GM18499 (cell line): ENCODE data around the gene GPR132.

Experiments used
- ATAC-seq: cut with Tn5 transposase; IDR thresholded peaks from one replicate; pipeline ENCODE4 v1.9.1; 2021; ENCODE audit warnings: moderate number of reproducible peaks; ENCODE audit not compliant: insufficient read depth, unreplicated experiment

GPR132 gene

DNA sequence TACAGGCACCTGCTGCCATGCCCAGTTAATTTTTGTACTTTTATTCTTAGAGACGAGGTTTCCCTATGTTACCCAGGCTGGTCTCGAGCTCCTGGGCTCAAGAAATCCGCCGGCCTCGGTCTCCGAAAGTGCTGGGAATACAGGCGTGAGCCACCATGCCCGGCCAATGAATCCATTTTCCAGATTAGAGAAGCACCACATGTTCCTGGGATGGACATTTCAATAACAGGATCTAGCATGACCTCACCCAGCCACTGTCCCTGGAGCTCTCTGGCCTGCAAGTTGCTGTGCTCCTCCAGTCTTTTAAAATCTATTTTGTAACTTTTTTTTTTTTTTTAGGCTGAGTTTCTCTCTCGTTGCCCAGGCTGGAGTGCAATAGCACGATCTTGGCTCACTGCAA is 2.2 kb downstream of the GPR132 start:
- no peak for ATAC-seq

DNA sequence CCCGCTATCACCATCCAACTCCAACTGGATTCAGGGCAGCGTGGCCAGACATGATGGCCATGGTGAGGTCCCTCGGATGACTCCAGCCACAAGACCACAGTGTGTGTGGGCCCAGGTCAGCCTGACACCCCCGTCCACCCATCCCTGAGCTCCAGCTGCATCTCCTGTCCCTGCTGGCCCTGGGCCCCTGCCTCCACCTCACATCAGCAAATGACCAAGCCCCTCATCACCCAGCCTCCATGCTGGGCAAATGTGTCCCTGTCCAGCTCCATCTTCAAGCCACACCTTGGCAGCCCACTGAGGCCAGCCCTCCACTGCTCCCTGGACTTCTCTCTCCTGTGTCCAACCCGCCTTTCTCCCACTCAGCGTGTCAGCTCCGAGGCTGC is 3.2 kb downstream of the GPR132 start:
- no peak for ATAC-seq

DNA sequence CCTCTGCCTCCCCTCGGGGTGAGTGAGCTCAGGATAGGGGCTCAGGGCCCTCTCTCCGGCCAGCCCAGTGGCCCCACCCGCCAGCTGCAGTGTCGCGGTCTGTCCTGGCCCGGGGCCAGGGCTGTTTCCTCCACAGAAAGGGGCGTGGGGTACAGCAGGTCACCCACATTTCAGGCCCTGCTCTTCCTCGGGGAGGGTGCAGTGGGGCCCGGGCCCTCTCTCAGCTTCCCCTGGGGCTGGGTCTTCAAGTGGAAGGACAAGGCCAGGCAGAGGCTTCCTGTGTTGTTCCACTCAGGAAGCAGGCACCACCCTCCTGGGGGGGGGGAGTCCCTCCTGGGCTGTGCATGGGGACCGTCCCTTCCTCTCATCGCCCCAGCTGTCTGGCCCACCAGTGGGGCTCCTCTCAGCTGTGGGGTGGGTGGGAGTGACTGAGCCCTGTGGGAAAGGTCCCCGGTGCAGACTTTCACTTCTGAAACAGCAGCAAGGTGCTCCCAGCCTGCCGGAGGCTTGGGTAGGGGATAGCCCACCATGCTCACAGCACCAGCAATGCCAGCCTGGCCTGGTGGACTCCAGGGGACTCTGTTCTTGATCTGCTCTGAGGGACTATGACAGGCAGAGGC is 3.7 kb downstream of the GPR132 start:
- no peak for ATAC-seq

DNA sequence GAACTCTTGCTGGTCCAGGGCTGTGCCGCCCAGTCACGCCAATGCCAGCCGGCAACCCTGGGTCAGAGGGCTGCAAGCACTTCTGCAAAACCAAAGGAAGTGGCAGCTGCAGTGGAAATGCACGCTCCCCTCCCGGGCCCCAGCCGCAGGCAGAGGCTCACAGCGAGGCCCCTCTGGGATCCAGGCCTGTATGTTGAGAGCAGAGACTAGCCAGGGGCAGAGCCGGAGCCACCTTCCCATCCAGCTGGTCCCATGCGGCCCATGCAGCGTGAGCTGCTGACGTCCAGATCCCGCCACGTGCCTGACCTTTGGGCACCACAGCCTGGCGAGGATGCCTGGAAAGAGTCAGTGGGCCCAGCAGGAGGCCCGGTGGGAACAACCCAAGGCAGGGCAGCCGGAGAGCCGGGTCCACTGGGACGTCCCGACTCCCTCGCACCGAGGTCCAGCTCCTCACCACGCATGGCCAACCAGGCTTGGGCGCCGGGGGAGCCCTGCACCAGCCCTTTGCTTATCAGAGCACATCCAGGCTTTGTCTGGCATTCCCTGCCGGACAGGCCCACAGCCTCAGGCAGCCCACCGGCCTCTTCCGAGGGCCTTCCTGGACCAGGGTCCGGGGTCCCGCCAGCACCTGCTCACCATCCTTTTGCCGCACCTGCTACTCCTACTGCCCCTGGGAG is 4.3 kb downstream of the GPR132 start:
- ATAC-seq, result no peak

DNA sequence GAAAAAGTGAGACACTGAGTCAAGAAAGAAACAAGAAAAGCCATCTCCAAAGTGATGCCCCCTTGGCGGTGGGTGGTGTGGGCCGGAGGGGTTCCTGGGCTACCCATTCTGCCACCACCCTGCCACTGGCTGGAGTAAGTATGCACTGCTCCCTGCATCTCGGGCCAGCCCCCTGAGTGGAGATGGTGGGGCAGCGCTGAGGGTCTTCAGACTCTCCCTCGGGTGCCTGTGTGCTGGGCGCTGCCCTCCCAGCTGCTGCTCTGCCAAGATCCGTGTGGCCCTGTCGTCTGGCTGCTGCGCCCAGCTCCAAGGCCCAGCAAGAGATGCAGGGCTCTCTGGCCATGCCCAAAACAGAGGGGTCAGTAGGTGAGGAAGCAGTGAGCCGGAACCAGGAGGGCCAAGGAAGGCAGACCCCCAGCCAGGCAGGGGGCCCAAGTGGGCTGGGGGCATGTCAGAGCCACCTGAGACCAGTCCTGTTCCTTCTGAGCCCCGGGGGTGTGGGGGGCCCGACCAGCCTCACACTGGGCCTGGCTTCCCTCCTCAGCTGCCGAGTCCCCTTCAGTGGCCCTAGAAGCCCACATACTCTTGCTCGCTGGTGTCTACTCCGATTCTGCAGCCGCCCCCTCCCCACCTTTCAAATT is 5.2 kb downstream of the GPR132 start:
- no peak for ATAC-seq

DNA sequence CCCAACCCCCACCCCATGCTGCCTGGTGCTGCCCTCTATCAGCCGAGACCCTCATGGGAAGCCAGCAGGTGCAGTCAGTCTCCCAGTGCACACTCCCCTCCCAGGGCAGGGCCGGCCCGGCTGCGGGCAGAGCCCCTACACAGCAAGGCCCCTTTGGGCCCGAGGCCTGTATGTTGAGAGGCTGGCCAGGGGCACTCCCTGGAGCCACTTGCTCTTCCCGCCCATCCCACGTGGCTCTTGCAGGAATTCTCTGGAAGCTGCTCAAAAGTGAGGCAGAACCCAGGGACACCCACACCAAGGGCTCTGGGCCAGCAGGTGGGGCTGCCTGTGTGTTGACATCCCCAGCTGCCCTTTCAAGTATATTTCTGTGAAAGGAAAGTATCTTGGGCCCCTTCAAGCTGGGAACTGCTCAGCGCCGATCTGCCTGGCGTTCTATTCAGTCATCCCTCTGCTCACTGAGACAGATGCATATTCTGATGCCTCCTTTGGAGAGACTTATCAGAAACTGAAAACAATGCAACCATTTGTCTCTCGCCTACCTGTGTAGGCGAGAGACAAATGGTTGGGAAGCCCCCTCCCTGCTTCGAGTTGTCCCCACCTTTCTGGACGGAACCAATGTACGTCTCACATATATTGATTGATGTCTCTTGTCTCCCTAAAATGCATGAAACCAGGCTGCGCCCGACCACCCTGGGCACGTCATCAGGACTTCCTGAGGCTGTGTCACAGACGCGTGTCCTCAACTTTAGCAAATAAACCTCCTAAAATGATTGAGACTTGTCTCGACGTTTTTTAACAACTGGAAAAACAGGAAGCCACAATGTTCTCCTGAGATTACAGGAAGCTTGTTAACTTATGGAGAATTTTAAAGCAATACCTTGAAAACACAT is 6.0 kb downstream of the GPR132 start:
- ATAC-seq, result no peak

DNA sequence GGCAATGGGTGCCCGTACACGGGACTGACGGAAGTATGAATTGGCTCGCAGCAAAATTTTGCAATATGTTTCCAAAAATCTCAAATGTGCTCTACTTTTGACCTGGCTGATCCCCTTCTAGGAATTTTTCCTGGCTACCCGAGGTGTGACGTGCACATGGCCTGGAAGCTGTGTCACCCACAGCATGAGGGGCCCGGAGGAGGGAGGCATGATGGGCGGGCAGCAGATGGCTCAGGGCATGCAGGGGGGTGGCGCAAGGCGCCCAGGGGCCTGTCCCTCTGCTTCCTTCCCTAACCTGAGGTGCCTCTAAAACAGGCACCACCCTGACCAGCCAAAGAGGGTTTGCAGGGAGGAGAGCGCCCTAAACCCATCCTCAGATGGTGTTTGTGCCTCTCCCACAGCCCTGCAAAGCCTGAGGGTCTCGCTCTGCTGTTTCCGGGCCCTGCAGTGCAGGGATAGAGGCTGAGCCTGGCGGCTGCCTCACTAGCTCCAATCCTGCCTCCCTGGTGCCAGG is 6.7 kb downstream of the GPR132 start:
- ATAC-seq, result no peak

DNA sequence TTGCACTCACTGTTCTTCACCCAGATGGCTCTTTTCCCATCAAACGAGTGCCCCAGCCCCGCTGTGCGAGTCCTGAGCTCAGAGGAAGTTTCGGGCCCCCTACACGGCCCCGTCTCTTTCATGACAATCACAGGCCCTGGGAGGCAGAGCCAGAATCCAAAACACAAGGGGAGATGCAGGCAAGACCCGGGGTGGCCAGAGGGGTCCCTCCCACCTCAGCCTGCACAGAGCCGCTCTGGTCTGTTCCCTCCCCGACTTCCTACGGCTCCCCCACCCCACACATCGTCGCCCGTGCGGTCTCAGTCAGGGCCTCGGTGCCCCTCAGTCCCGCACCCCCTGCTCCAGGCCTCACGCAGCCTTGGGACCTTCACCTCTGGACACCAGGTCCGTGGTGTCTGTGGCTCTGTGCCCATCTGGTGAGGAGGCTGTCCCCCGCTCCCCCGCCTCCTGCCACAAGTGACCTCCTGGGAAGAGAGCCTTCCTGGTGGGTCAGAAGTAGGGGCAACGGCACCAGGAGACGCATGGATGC is 8.9 kb downstream of the GPR132 start:
- no peak for ATAC-seq

DNA sequence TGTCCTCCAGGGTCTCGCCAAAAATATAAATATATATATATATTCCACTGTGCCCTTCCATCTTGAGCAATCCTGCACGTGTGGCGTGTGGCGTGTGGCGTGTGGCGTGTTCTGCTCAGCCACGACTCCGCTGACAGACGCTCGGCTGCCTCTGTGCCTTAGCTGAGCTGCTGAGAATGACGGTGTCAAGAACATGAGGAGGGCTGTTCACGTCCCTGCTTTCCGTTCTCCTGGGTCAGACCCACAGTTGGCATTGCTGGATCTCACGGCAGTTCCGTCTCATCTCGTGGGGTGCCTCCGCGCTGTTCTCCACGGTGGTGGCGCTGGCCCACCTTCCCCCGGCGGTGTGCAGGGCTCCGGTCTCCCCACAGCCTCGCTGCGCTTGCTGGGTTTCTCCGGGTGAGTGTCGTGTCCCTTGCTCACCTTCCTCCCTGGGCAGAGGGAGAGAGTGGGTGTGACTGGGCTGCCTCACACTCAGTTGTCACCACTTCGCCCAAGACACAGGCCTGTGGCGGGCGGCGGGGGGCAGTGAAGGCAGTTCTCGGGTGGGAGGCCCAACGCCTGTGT is 9.4 kb downstream of the GPR132 start:
- ATAC-seq, result no peak

DNA sequence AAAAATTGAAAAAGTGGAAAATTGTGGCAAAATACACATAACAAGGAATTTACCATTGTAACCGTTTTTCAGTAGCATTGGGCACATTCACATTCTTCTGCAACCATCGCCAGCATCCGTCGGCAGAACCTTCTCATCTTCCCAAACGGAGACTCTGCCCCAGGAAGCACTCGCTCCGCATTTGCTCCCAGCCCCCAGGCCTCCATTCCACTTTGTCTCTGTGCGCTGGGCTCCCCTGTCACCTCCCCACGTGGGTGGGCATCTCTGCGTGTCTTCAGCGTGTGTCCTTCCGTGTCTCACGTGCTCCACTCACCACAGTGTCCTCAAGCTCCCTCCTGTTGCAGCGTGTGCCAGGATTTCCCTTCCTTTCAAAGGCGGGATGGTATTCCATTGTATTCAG is 9.9 kb downstream of the GPR132 start:
- ATAC-seq, result no peak

DNA sequence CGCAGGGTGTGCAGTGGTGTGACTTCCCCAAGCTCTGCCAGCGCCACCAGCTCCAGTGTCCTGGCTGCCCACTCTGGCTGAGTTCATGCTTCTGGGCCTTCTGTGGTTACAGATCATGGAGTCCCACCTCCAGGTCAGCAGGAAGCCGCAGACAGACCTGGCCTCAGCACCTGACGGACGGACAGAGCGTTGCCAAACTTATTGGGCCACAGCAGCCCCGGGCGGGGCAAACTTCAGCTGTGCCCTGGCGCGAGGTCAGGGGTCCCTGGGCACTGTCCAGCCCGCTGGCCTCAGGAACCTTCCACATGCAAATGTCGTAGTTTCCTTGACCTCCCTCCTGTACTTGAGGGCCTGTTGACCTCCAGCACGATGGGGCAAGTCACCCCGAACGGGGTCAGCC is 11.2 kb downstream of the GPR132 start:
- ATAC-seq, result no peak

DNA sequence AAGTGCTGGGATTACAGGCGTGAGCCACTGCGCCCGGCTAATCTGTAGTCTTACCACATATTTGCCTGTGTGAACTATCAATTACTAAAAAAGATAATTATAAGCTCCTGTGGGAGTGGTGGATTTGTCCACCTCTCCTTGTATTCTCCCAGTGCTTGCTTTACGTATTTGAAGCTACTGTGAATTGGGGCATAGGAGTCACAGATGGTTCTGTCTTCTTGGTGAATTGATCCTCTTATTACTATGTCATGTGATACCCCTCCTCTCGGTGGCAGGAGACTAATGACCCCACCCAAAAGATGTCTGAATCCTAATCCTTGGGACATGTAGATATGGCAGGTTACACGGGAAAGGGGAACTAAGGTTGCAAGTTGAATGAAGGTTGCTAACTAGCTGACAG is 11.8 kb downstream of the GPR132 start:
- ATAC-seq, result no peak

DNA sequence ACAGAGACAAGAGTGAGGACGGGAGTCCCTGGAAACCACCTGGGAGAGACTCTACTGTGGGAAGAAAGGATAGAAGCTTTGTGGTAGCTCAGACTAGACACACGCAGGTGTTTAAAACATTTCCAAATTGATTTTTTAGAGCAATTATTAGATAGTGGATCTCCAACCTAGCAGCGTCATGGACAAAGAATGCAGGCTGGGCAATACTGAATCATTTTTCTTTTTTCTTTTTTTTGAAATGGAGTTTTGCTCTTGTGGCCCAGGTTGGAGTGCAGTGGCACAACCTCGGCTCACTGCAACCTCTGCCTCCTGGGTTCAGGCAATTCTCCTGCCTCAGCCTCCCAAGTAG is 13.1 kb downstream of the GPR132 start:
- no peak for ATAC-seq

DNA sequence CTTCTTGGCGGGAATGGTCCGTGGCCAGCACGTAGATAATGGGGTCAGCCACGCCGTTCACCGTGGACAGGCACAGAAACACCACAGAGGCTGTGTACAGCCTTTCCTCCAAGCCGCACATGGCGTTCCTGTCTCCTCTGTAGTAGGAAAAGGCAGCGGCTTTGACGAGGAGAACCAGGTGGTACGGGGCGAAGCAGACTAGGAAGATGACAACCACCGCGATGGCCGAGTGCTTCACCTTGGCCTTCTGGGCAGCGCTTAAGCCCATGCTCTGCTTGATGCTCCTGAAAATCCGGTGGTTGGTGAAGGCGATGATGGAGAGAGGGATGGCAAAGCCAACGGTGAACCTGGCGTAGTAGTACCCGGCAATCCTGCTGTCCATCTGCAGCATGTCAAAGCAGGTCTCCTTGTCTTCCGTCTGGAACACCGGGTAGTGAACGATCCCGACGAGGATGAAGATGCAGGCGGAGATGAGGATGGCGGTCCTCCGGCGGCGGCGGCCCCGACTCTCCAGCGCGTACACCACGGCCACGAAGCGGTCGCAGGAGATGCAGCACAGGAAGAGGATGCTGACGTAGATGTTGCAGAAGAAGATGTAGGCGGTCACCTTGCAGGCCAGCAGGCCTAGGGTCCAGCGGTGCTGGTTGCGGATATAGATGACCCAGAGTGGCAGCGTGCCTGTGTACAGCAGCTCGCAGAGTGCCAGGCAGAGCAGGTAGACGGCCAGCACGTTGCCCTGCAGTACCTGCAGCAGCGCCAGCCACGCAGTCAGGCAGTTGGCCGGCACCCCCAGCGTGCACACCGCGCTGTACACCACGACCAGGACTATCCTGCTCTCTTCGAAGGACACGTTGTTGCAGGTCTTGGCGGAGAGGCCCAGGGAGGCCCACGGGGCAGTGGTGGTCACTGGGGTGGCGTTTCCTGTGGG is 13.8 kb downstream of the GPR132 start:
- ATAC-seq, result no peak

DNA sequence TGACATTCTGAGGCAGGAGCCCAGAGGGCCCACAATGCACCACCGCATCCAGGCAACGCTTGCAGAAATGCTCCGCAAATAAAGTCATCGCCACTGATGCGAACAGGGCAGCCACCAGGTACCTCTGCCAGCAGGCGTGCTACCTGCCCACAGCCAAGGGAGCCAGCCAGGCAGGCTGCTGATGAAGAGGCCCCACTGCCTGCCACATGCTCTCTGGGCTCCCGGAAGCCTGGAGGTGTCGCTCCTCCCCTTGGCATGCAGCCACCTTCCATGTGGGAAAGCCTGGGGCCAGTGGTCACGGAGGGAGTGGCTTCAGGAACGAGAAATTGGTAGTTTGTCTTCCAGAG is 14.7 kb downstream of the GPR132 start:
- no peak for ATAC-seq

DNA sequence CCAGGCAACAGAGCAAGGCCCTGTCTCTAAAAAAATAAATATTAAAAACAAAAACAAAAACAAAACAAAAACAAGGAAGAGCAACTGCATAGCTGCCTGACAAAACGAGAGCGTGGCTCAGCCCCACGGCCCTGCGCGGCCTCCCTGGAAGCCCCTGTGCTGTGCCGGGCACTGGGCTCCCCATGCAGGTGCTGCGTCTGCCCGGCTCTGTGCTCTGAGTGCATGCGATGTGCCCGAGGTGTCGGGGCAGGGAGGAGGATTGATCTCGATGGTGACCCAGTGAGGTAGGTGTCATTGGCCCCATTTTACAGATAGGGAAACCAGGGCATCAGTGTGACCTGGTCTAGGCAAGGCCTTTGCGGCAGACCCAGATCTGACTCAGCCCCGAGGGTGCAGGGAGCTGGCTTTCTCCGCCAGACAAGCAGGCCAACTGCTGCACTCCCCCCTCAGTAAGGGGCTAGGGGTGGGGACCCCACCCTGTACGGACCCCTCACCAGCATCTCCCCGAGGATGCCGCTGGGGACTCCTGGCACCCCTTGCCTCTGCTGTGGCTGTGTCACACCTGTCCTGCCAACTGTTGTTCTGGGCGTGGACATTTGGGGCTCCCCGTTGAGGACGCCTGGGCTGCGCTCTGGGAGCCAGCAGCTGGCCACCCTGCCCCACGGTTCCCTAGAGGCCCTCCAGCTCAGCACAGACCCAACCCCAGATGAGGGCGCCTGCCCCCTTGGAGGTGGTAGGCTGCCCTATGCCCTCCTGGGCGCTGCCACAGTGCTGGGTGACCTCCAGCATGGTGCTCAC is 15.3 kb downstream of the GPR132 start:
- no peak for ATAC-seq

DNA sequence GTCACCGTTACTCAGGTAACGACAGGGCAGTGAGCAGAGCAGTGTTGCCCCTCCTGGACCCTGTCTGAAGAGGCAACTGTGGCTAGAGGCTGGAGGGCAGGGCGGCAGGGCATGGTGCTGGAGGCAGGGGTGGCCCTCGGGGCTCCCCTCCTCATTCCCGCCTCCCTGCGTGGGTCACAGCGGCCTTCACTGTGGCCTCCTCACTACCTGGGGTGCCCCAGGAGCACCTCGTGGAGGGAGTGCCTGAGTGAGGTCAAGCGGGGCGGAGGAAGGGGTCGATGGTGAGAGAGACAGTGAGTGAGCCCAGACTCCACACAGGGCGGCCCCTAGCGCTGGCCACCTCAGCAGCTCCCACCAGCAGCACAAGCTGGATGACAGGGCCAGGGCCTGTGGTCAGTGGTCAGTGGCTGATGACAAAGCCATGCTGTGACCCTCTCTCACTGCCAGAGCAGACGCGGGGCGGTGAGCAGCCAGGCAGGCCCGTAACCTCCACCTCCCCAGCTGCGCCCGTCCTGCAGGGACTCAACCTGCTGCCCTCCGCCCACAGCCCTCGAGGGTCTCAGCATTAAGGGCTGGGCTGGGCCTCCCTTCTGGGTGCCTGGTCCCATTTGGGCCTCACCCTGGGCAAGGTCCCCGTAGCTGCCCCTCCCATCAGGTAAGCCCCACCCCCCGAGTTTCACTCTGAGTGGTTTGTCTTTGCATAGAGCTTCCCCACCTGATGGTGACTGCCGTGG is 17.8 kb downstream of the GPR132 start:
- ATAC-seq, result no peak

DNA sequence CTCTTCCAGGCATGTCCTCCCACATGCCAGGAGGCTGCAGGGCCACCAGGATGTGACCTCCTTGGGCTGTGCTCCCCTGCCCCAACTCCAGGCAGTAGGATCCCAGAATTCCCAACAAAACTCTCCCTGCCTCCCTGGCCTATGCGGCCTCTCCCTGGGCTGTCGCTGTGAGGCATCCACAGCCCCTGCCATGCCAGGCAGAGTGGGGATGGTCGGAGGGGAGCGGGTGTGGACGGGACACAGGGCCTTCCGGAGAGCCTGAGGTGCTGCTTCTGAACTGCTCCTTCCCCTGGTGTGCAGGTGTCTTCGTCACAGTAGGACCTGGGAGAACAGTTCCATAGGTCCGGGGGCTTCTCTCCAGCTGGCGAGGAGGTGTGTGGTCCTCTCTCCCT is 18.3 kb downstream of the GPR132 start:
- no peak for ATAC-seq
